Activated CD4-positive, CD25-positive, alpha-beta regulatory T cell treated with anti-CD3 and anti-CD28 coated beads, Interleukin-2, amount 50 U/mL, for 16 hours (primary cell): ENCODE data around the gene TRPT1.

Source experiments
- DNase-seq: peaks from one replicate; pipeline ENCODE4 v3.0.0-alpha.2; 2020; ENCODE audit warnings: low read depth, low spot score

Gene TRPT1

GRCh38 chr11:64225608-64226506 is at the start of gene TRPT1, which contains the start of gene NUDT22:
TSS of gene TRPT1 (minus strand) at chr11:64226186. CDS start at chr11:64225860, 326 bp downstream.
TSS of gene NUDT22 (plus strand) at chr11:64226274. CDS start at chr11:64226653, 379 bp downstream.
- DNase-seq: peak; percentile 86

GRCh38 chr11:64275031-64275800 is 49.2 kb upstream of the TRPT1 start:
- no peak for DNase-seq

GRCh38 chr11:64269540-64270220 is 43.7 kb upstream of the TRPT1 start:
- peak; percentile 96 for DNase-seq

- no peak for DNase-seq
These were observed 43.0 kb upstream of the TRPT1 start for GRCh38 chr11:64268893-64269539.

GRCh38 chr11:64268025-64268892 is 42.3 kb upstream of the TRPT1 start:
- DNase-seq: no peak

- DNase-seq: no peak
These were observed 41.4 kb upstream of the TRPT1 start for GRCh38 chr11:64267207-64267945.

- DNase-seq: no peak
These were observed 40.4 kb upstream of the TRPT1 start for GRCh38 chr11:64266339-64266738.

- DNase-seq: no peak
These were observed 39.5 kb upstream of the TRPT1 start for GRCh38 chr11:64265176-64266160.

GRCh38 chr11:64264371-64264852 is 38.4 kb upstream of the TRPT1 start:
- no peak for DNase-seq

GRCh38 chr11:64263947-64264317 is 37.9 kb upstream of the TRPT1 start:
- DNase-seq: no peak

GRCh38 chr11:64263021-64263946 is 37.3 kb upstream of the TRPT1 start:
- DNase-seq: no peak

GRCh38 chr11:64262271-64263002 is 36.5 kb upstream of the TRPT1 start:
- no peak for DNase-seq

GRCh38 chr11:64261556-64262080 is 35.6 kb upstream of the TRPT1 start:
- no peak for DNase-seq

GRCh38 chr11:64260147-64260708 is 34.2 kb upstream of the TRPT1 start:
- no peak for DNase-seq

- no peak for DNase-seq
These were observed 33.6 kb upstream of the TRPT1 start for GRCh38 chr11:64259533-64260067.
